ENCODE data around the gene TMEM116.
"Not testable (repeated sequence)": the region's sequence is repeated elsewhere in the genome, so short reads cannot be mapped to it uniquely, and the experiment has no call there.

TMEM116 gene
- 5.4 to 65.0 (median 33.3) reads per million in 3 experiments for total RNA-seq

DNA sequence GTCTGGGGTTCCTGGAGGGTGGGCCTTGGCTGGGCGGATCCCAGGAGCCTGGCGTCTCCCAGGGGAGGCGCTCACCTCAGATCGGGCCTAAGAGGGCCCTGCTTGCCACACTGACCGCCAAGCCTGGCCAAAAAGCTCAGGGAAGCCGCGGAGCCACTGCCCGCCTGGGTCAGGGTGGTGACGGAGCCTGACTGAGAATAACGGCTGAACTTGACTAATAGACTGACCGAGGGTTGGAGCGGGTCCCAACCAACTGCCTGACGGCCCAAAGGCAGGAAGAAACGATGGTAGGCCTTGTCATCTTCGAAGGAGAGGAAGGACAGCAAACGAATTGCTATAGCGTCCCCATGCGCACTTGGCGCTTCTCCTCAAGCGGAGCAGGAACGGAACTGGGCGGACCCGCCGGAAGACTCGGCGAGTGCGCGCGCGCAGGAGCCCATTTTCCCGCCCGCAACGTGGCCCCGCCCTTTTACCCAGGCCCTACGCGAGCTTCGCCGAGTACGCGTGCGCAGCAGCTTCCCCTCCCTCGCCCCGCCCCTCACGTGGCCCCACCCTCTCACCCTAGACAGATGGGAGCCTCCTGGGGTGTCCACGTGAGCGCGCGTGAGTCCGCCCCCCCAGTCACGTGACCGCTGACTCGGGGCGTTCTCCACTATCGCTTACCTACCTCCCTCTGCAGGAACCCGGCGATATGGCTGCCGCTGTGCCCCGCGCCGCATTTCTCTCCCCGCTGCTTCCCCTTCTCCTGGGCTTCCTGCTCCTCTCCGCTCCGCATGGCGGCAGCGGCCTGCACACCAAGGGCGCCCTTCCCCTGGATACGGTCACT lies at the start of gene TMEM116, which contains the start of gene ERP29:
Gene TMEM116 (minus strand): TSS at position 391 of the 826 bp plus-strand sequence. CDS start 7,895 bp downstream, outside the sequence.
Gene ERP29 (plus strand): TSS at position 652 of the 826 bp plus-strand sequence. CDS start 40 bp downstream, at position 692.
- DNase-seq, result peak; percentile 99

- DNase-seq, result no peak
These were observed 48.2 kb upstream of the TMEM116 start for GRCh38 chr12:112061137-112061536.

DNA sequence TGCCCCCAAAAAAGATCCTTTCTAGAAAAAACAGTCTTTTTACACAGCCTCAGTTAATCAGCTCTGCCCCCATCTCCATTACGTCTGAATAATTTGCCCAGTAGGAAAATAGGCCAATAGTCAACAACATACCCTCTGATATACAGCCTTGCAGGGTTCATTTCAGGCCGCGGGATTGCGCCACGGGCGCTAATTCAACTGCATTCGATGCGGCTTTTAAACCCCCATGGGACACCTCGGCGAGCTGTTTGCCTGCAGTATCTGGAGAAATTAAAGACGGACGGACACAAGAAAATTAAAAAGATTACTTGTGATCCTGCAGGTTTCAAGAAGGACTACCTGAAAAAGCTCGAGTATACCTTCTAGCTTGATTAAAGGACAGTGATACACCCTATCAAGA lies 36.4 kb upstream of the TMEM116 start:
- no peak for DNase-seq

GRCh38 chr12:112046003-112046402 lies 33.0 kb upstream of the TMEM116 start:
- no peak for DNase-seq

DNA sequence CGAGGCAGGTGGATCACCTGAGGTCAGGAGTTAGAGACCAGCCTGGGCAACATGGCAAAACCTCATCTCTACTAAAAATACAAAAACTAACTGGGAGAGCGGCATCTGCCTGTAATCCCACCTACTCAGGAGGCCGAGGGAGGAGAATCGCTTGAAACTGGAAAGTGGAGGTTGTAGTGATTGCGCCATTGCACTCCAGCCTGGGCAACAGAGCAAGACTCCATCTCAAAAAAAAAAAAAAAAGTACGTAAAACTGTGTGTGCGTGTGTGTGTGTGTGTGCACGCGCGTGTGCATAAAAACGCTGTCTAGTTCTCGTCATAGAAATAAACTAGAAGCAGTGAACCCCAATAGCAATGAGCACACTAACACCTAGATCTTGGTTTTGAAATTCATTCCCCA lies 23.6 kb upstream of the TMEM116 start:
- DNase-seq, result not testable (repeated sequence)

GRCh38 chr12:112035219-112035785 lies 22.3 kb upstream of the TMEM116 start:
- no peak for DNase-seq

DNA sequence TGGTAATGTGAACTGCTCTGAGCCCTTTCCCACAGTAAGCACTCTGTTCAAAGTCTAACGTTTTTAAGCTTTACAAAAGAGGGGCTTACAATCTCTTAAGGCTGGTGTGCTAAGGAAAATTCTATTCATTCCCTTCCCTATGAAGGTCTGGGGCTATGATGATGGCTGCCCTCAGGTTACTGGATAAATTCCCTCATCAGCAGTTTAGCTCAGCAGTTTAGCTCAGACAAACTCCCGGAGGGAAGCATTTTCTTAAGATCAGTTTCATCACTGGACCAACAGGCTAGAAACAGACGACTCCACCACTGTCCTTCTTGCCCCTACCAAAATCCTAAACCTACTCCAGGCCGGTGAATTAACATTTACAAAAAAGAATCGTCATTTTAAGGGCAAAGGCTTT lies 19.3 kb upstream of the TMEM116 start:
- no peak for DNase-seq

- DNase-seq, result no peak
These were observed 18.5 kb upstream of the TMEM116 start for GRCh38 chr12:112031472-112031871.

DNA sequence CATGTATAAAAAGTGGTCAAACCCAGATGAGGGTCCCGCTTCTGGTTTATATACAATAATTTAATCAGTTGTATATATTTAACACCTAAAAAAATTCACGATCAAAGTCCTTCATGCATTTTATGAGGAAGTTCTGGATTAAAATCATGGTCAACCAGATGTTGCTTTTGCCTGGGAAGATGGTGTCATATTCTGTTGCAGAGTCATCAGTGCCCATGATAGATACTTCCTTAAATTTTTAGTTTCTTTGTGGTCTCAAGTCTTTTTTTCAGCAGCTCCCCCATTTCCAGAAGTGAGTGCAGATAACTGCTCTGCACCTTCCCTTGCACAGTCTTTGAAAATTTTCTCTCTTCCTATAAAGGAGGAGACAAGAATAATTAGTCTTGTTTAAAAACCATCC lies 16.3 kb upstream of the TMEM116 start:
- no peak for DNase-seq

DNA sequence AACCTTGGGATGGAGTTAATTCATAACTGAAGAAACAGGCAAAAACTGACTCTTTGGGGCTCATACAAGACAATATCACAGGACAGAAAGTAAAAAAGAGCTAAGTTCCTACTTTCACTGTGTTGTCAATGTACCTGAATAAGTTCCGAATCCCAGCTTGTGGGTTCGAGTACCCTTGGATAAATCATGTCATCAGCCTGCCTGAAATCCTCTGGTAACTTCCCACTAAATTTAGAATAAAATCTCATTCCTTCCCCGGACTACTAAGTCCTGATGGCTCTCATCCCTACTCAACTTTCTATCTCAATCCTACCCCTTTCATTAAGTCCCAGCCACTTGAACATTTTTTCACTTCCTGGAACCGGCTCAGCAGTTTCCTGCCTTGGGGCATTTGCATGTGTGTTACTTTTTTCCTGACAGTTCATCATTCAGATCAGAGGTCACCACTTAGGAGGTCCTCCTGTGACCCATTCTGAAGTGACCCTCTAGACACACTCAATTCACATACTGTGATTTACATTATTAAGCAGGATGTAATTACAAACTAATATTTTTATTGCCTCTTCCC lies 12.9 kb upstream of the TMEM116 start:
- no peak for DNase-seq

DNA sequence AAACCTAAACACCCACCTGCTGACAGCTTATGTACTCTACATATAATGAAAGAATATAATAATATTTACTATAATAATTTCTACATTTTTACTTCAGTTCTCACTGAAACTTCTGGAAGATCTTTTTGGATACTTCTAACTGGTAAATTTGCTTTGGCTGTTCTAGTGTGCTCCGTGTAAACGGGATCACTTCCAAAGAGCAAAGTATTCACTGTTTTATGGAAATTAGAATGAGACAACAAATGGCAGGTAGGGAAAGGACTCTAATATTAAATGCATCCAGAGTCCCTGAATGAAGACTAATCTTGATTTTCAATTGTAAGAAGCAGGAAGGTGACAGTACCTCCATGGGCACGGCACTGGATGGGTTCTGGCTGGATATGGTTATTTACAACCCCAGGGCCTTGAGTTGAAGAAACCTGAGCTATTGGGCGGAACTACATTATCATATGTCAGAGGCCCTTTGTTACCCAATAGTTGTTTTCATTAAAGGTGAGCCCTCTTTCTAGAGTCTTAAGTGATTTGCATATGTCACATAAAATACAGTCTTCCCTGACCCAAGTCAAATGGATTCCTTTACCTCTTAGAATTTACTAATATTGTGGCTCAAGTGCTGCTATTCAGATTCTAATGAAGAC lies 10.9 kb upstream of the TMEM116 start:
- DNase-seq, result no peak

DNA sequence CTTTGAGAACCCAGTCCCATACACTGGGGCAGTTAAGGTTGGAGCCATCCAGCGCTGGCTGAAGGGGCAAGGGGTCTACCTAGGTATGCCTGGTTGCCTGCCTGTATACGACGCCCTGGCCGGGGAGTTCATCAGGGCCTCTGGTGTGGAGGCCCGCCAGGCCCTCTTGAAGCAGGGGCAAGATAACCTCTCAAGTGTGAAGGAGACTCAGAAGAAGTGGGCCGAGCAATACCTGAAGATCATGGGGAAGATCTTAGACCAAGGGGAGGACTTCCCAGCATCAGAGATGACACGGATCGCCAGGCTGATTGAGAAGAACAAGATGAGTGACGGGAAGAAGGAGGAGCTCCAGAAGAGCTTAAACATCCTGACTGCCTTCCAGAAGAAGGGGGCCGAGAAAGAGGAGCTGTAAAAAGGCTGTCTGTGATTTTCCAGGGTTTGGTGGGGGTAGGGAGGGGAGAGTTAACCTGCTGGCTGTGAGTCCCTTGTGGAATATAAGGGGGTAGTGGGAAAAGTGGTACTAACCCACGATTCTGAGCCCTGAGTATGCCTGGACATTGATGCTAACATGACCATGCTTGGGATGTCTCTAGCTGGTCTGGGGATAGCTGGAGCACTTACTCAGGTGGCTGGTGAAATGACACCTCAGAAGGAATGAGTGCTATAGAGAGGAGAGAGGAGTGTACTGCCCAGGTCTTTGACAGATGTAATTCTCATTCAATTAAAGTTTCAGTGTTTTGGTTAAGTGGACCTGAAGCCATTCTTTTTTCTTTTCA lies 9.5 kb upstream of the TMEM116 start:
- no peak for DNase-seq

DNA sequence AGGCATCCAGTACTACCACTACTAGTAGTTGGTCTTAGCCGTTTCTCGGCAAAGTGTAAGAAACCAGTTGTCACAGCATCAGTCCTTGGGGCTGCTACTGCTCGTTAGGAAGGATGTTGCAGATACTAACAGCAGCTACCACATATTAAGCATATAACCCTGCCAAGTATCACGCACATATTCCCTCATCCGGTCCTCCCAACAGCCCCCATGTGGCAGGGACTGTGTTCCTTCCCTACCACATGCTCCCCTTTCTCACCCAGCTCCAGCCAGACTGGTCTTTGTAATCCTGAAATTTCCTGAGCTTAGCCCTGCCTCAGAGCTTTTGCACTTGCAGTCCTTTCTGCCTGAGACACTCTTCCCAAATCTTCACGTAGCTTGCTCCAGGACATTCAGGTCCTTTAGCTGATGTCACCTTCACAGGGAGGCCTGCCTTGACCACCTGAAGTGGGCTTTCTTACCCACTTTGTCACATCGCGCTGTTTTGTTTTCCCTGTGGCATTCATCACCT lies 8.0 kb upstream of the TMEM116 start:
- no peak for DNase-seq

DNA sequence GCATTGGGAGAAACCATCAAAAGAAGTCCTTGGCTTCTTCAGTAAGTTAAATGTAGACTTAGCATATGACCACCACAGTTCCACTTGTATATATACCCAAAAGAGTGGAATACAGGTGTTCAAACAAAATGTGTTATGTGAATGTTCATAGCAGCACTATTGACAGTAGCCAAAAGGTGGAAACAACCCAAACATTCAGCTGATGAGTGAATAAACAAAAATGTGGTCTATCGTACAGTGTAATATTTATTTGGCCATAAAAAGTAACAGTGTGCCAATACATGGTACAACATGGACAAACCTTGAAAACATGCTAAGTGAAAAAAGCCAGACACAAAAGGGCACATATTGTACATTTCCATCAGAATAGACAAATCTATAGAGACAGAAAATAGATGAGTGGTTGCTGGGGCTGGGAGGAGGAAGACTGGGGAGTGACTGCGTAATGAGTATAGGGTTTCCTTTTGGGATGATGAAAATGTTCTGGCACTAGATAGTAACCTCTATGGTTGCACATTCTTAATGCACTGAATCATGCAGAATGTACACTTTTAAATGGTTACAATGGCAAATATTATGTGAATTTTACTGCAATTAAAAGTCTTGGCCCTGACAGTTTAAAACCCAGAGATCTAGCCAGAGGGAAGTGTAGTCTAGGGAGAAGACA lies 5.7 kb upstream of the TMEM116 start:
- no peak for DNase-seq

- DNase-seq, result no peak
These were observed 4.1 kb upstream of the TMEM116 start for GRCh38 chr12:112017041-112017440.

DNA sequence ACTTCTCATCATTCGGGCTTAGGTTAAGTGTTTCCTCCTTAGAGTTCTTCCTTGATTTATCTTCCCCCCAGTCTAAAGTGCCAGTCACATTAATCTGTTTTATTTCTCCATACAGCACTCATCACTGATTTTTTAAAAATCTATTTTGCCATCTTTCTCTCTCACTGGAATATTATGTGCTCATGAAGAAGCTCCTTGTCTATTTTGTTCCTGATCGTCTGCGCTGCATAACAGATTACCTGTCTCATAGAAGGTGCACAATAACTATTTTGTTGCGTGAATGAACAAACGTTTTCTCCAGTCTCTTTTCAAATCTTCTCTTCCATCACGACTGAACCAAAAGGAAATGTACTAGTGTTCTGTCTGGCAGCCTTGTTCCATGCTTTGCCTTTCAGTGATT lies 3.0 kb upstream of the TMEM116 start:
- DNase-seq, result no peak

DNA sequence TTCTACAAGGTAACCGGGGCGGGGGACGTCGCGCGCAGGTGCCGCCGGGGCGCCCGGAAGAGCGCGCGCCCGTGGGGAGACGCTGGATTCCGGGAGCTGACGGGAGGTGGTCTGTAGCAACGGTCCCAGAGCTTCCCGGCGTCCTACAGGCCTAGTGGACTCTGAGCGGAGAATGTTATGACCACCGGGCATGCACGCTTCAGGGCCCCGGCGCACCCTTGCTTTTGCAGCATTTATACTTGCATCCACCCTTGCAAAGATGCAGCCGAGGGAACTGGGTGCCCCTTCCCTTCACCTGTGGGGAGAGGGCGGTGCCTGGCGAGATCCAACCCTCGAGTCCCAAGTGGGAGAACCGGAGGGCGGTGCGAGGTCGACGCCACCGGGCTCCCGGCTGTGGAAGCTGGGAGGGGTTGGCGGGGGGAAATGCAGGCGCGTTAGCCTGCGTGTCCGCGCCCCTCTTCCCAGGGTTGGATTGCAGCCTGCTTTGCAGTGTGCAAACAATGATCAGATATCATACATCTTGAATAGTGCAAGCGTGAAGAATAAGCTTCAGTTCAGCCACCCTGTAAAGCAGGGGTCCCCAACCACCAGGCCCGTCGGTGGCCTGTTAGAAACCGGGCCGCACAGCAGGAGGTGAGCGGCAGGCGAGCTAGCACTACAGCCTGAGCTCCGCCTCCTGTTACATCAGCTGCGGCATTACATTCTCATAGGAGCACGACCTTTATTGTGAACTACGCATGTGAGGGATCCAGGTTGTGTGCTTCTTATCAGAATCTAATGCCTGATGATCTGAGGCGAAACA lies 837 bp upstream of the TMEM116 start:
- peak; percentile 73 for DNase-seq

DNA sequence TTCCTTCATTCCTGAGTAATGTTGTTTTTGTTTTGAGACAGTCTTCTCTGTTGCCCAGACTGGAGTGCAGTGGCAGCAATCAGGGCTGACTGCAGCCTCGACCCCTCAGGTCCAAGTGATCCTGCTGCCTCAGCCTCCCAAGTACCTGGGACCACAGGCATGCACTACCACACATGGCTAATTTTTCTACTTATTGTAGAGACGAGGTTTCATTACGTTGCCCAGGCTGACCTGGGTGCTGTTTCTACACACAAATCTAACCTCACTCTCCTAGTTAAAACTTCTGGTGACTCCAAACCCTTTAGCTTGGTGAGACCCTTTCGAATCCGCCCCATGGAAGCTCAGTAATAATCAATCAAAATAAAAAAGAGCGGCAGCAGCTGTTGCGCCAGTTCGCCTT lies 1.3 kb downstream of the TMEM116 start:
- DNase-seq, result no peak

DNA sequence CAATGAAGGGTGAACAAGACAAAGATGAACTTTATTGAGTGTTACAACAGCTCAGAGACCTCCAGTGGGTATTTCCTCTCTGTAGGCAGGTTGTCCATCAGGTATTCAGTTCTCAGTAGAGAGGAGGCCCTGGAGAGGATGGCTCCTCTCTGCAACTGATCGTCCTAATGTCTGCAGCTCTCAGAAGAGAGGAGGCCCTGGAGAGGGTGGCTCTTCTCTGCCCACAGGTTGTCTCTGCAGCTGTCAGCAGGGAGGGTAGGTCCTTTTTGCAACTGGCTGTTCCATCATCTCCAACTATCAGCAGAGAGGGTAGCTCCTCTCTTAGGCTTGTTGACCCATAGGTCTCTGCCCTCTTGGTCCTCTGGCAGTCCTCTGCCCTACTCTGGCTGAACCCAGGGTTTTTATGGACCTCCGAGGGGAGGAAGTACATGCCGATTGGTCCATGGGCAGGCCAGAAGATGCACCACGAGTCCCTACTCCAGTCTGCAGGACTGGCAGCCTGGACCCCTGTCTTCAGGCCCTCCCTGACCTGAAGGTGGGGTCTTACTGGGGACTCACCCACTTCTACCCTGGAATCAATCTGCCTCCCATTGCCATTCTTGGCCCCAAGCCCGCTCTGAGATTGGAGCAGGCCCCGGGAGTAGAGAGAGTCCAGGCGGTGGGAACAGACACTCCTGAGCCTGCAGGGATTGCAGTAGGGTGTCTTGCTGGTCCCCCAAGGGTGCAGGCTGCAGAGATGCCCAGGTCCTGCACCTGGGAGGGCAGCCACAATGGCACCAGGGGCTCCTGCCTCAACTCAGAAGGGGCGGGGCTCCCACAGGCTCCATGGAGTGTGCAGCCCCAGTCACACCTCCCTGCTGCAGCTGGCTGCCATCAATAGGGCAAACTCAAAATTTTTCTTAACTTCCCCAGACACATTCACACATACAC lies 2.3 kb downstream of the TMEM116 start:
- DNase-seq, result no peak

- not testable (repeated sequence) for DNase-seq
These were observed 3.4 kb downstream of the TMEM116 start for GRCh38 chr12:112009596-112009995.
